Glutamatergic neuron (in vitro differentiated cells): ENCODE data around the gene KLHL10. TPM values are rescaled to one million over a fixed set of nuclear protein-coding genes. Genes with fewer than 3 reads are reported as not detected.

Experiments
- DNase-seq: peaks from one replicate; pipeline ENCODE4 v3.0.0; 2022
- H3K27ac Mint-ChIP-seq: one replicate; pipeline ENCODE4 v1.8.0; 2020; ENCODE audit warnings: mild to moderate bottlenecking, mixed read lengths, inconsistent platforms; ENCODE audit not compliant: unreplicated experiment
- H3K27me3 Mint-ChIP-seq: one replicate; pipeline ENCODE4 v1.8.0; 2020; ENCODE audit warnings: mild to moderate bottlenecking, moderate library complexity, mixed read lengths, inconsistent platforms; ENCODE audit not compliant: unreplicated experiment
- H3K36me3 Mint-ChIP-seq: one replicate; pipeline ENCODE4 v1.8.0; 2020; ENCODE audit warnings: mild to moderate bottlenecking, mixed read lengths, inconsistent platforms; ENCODE audit not compliant: unreplicated experiment
- H3K4me1 Mint-ChIP-seq: one replicate; pipeline ENCODE4 v1.8.0; 2020; ENCODE audit warnings: mild to moderate bottlenecking, low read depth, mixed read lengths, inconsistent platforms; ENCODE audit not compliant: unreplicated experiment
- H3K4me3 Mint-ChIP-seq: one replicate; pipeline ENCODE4 v1.8.0; 2020; ENCODE audit warnings: mild to moderate bottlenecking, mixed read lengths, inconsistent platforms; ENCODE audit not compliant: unreplicated experiment
- H3K9me3 Mint-ChIP-seq: one replicate; pipeline ENCODE4 v1.8.0; 2020; ENCODE audit warnings: mild to moderate bottlenecking, moderate library complexity, mixed read lengths, inconsistent platforms; ENCODE audit not compliant: unreplicated experiment
- total RNA-seq: library from RNA; stranded (reverse); fragmentation: NEBNext Ultra II Directional; extraction: Animal tissue kit (Norgen Biotek cat#: 25700); gene quantifications from one replicate; pipeline ENCODE4 v1.2.1, GENCODE V29; 2021; ENCODE audit not compliant: unreplicated experiment
- TF ChIP-seq, protein P1 (sequence below): fragments of 200-600 bp; sonication (generic); IDR thresholded peaks from one replicate; pipeline ENCODE4 v1.5.0; 2021; ENCODE audit not compliant: partially characterized antibody, unreplicated experiment

Gene KLHL10
- total RNA-seq, 1 donor from 2014 or later = not detected

DNA sequence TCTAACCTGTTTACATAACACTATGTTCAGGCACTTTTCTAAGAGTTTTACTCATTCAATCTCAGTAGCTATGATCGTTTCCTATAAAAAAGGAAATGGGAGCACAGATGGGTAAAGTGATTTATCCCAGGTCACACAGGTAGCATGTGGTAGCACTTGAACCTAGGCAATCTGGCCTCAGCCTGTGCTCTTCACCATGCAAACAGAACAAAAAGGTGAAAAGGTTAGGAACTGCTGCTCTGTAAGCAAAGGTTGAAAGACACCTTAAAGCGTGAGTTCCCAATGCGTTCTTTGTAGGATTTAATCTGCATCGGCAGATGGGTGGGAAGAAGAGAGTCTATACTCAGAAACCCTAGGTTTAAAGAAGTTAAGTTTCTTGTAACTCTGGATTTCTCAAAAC is 42.5 kb downstream of the KLHL10 start:
- Mint-ChIP-seq H3K36me3 (peaks cover 8% of the 10 kb centered on the region), H3K4me3 (no peak overlapping the region), H3K9me3 (peaks cover 8% of the 10 kb centered on the region), H3K4me1 (peaks cover 2% of the 10 kb centered on the region), H3K27me3 (peaks cover 9% of the 10 kb centered on the region), H3K27ac (no peak overlapping the region)
- DNase-seq = no peak
- TF ChIP-seq, protein P1, sequence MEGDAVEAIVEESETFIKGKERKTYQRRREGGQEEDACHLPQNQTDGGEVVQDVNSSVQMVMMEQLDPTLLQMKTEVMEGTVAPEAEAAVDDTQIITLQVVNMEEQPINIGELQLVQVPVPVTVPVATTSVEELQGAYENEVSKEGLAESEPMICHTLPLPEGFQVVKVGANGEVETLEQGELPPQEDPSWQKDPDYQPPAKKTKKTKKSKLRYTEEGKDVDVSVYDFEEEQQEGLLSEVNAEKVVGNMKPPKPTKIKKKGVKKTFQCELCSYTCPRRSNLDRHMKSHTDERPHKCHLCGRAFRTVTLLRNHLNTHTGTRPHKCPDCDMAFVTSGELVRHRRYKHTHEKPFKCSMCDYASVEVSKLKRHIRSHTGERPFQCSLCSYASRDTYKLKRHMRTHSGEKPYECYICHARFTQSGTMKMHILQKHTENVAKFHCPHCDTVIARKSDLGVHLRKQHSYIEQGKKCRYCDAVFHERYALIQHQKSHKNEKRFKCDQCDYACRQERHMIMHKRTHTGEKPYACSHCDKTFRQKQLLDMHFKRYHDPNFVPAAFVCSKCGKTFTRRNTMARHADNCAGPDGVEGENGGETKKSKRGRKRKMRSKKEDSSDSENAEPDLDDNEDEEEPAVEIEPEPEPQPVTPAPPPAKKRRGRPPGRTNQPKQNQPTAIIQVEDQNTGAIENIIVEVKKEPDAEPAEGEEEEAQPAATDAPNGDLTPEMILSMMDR = no peak

DNA sequence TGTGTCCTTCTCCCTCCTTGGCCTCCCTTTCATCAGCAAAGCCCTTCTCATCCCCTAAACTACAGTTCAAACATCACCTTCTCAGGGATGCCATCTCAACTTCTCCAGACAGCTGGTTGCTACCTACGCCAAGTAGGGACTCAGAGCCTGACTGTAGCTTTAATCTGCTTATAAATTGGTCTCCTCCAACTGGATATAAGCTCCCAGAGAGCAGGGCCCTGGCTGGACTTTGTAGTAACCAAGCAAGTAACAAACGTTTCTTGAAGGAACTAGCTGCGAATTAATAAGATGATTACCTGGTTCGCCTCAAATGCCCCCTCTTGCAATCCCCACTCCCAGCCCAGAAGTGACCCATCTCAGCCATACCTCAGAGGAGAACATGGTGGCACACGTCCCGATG is 45.1 kb downstream of the KLHL10 start:
- no peak for DNase-seq
- H3K4me1 Mint-ChIP-seq = peaks cover 5% of the 10 kb centered on the region
- TF ChIP-seq, protein P1 = no peak
- peaks cover 3% of the 10 kb centered on the region for H3K36me3 Mint-ChIP-seq
- peaks cover 9% of the 10 kb centered on the region for H3K27me3 Mint-ChIP-seq
- no peak overlapping the region for H3K4me3 Mint-ChIP-seq
- H3K27ac Mint-ChIP-seq = no peak overlapping the region
- peaks cover 8% of the 10 kb centered on the region for H3K9me3 Mint-ChIP-seq

DNA sequence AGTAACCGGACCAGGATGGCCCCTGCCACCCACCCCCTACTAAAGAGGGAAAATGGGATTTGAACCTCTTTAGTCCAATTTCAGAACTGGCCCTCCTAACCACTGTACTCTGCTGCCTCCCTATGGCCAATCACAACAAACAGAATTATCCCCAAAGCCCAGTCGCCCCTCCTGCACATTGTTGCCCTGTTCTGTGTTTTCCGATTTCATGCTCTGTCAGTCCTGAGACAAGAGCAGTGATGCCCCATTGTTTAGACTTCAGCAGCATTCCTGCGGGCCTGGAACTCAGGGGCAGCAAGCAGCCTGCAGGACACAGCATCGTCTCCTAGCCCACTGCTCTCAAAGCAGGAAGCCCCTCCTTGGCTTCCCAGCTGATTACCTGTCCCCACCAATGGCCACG is 48.1 kb downstream of the KLHL10 start:
- H3K4me1 Mint-ChIP-seq = peaks cover 3% of the 10 kb centered on the region
- TF ChIP-seq, protein P1 = no peak
- H3K36me3 Mint-ChIP-seq = no peaks in the 10 kb centered on the region
- peaks cover 7% of the 10 kb centered on the region for H3K27me3 Mint-ChIP-seq
- DNase-seq = no peak
- H3K27ac Mint-ChIP-seq = no peak overlapping the region
- peaks cover 5% of the 10 kb centered on the region for H3K9me3 Mint-ChIP-seq
- no peak overlapping the region for H3K4me3 Mint-ChIP-seq

DNA sequence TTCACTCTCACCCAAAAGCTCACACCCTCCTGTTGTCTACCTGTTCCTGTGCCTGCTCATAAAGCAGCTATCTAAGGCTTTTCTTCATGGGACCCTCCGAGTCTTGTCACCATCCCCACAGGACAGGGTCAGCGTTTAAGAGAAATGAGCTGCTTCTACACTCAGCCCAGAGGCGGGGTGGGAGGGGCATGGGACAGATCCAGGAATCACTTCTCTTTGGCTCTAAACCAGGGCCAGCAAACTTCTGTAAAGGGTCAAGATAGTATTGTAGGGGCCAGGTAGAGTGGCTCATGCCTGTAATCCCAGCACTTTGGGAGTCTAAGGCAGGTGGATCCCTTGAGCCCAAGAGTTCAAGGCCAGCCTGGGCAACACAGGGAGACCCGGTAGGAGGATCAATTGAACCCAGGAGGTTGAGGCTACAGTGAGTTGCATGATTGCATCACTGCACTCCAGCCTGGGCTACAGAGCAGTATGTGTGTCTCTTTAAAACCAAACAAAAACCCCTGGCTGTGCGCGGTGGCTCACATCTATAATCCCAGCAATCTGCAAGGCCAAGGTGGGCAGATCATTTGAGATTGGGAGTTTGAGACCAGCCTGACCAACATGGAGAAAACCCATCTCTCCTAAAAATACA is 50.8 kb downstream of the KLHL10 start:
- H3K4me1 Mint-ChIP-seq = peaks cover 3% of the 10 kb centered on the region
- TF ChIP-seq, protein P1 = no peak
- H3K9me3 Mint-ChIP-seq = peaks cover 4% of the 10 kb centered on the region
- peaks cover 4% of the 10 kb centered on the region for H3K27me3 Mint-ChIP-seq
- DNase-seq = no peak
- H3K36me3 Mint-ChIP-seq = no peaks in the 10 kb centered on the region
- H3K4me3 Mint-ChIP-seq = no peak overlapping the region
- H3K27ac Mint-ChIP-seq = no peak overlapping the region

DNA sequence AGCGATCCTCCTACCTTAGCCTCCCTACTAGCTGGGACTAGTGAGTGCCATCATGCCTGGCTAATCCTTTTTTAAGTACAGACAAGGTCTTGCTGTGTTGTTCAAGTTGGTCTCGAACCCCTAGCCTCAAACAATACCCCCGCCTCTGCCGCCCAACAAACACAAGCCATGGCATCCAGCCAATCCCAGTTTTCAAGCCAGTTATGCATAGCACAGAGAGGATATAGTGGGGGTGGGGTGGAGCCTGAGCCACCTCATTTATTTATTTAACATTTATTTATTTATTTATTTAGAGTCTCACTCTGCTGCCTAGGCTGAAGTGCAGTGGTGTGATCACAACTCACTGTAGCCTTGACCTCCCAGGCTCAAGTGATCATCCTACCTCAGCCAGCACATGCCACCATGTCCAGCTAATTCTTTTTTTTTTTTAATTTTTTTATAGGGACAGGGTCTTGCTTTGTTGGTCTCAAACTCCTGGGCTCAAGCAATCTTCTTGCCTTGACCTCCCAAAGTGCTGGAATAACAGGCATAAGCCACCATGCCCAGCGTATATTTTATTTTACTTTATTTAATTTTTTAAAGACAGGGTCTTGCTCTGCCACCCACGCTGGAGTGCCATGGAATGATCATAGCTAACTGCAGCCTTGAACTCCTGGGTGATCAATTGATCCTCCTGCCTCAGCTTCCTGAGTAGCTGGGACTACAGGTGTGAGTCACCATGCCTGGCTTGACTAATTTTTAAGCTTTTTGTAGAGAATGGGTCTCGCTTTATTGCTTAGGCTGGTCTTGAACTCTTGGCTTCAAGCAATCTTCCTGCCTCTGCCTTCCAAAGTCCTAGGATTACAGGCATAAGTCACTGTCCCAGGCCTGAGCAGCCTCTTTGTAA is 53.8 kb downstream of the KLHL10 start:
- H3K27me3 Mint-ChIP-seq = peaks cover 5% of the 10 kb centered on the region
- TF ChIP-seq, protein P1 = no peak
- peaks cover 3% of the 10 kb centered on the region for H3K4me1 Mint-ChIP-seq
- H3K36me3 Mint-ChIP-seq = no peaks in the 10 kb centered on the region
- no peak for DNase-seq
- H3K27ac Mint-ChIP-seq = no peak overlapping the region
- H3K4me3 Mint-ChIP-seq = no peak overlapping the region
- H3K9me3 Mint-ChIP-seq = peaks cover 5% of the 10 kb centered on the region
